Measurements from ENCODE around the gene ZNF823. TPM values are rescaled to one million over a fixed set of nuclear protein-coding genes. Genes with fewer than 3 reads are reported as not detected.

ZNF823 gene
- total RNA-seq (1 to 10 TPM; 2.3 to 6.4 (median 4.8) TPM), total RNA-seq (1.1 to 14.5 (median 5.3) reads per million in 29 experiments)
- 5.1 TPM for total RNA-seq (2013)

- ATAC-seq (replicated peaks in 1 of 4) (peak; percentile 99 to 100 (median 99)), DNase-seq (peak; percentile 91 to 99 (median 95))
- peaks cover 4% of the 10 kb centered on the region for H3K36me3 Mint-ChIP-seq
- H3K9me3 Mint-ChIP-seq: no peaks in the 10 kb centered on the region
- peaks cover 7 to 22% of the 10 kb centered on the region in 2 experiments for H3K4me1 ChIP-seq (ENCODE audit: control insufficient read depth in 1 of 2, extremely low read depth in 1 of 2, insufficient read depth in 2 of 2, low read length in 2 of 2)
- POLR2A ChIA-PET: no interaction called here
- CTCF ChIA-PET: interaction anchor here in 1 of 2 donors (0.6 kb wide), 1 partner anchor 25 kb away, joined by 7 read pairs; no protein-coding TSS in a partner anchor
- under 1% methylated on average over 30 of the region's 35 CpGs for WGBS (ENCODE audit: insufficient coverage)
- peaks cover 26 to 28% (median 27%) of the 10 kb centered on the region in 3 donors for H3K4me1 Mint-ChIP-seq
- H3K9me3 ChIP-seq: no peaks in the 10 kb centered on the region
- peak within 1 kb of the TSS; percentile 82 to 88 for H3K4me3 ChIP-seq (ENCODE audit: control insufficient read depth in 1 of 2, extremely low read depth in 1 of 2, low read length in 1 of 2)
- no peaks in the 10 kb centered on the region for H3K36me3 ChIP-seq (ENCODE audit: control insufficient read depth in 2 of 2, extremely low read depth in 1 of 2, insufficient read depth in 1 of 2, low read length in 1 of 2)
- H3K4me3 Mint-ChIP-seq: peak within 1 kb of the TSS; percentile 97 to 100 (median 99)
- H3K27me3 ChIP-seq (replicated peaks in 1 of 2; ENCODE audit: control insufficient read depth in 2 of 2, extremely low read depth in 1 of 2, insufficient read depth in 2 of 2, low read length in 1 of 2): no peaks in the 10 kb centered on the region
- peak within 1 kb of the TSS; percentile 90 to 92 for H3K27ac Mint-ChIP-seq
- peaks cover 0 to 5% of the 10 kb centered on the region in 2 donors for H3K27me3 Mint-ChIP-seq
- no peak within 1 kb of the TSS for H3K27ac ChIP-seq (ENCODE audit: low read length)
These were observed at the start of gene ZNF823 for GRCh38 chr19:11738746-11739620. TSS of gene ZNF823 (minus strand) at chr19:11738946. CDS start at chr19:11738819, 127 bp downstream.

GRCh38 chr19:11787536-11787935, 48.8 kb upstream of the ZNF823 start:
- ATAC-seq (replicated peaks in 1 of 4) (no peak), DNase-seq (no peak)
- Histone ChIP-seq H3K36me3 (ENCODE audit: control insufficient read depth in 2 of 2, extremely low read depth in 1 of 2, insufficient read depth in 1 of 2, low read length in 1 of 2) (no peaks in the 10 kb centered on the region), H3K27me3 (replicated peaks in 1 of 2; ENCODE audit: control insufficient read depth in 2 of 2, extremely low read depth in 1 of 2, insufficient read depth in 2 of 2, low read length in 1 of 2) (no peaks in the 10 kb centered on the region), H3K27ac (ENCODE audit: low read length) (no peak overlapping the region), H3K4me1 (ENCODE audit: control insufficient read depth in 1 of 2, extremely low read depth in 1 of 2, insufficient read depth in 2 of 2, low read length in 2 of 2) (no peaks in the 10 kb centered on the region), H3K9me3 (peaks cover 8% of the 10 kb centered on the region), H3K4me3 (ENCODE audit: control insufficient read depth in 1 of 2, extremely low read depth in 1 of 2, low read length in 1 of 2) (no peak overlapping the region)
- 50% methylated on average over 1 of the region's 3 CpGs for WGBS (ENCODE audit: insufficient coverage)
- Mint-ChIP-seq H3K27me3 (no peaks in the 10 kb centered on the region), H3K4me1 (no peaks in the 10 kb centered on the region), H3K27ac (no peak overlapping the region), H3K9me3 (peaks cover 19 to 67% (median 37%) of the 10 kb centered on the region in 3 donors), H3K4me3 (no peak overlapping the region), H3K36me3 (peaks cover 21% of the 10 kb centered on the region)
- CTCF ChIA-PET: no interaction called here
- POLR2A ChIA-PET: no interaction called here

- H3K4me1 ChIP-seq (ENCODE audit: control insufficient read depth in 1 of 2, extremely low read depth in 1 of 2, insufficient read depth in 2 of 2, low read length in 2 of 2): no peaks in the 10 kb centered on the region
- no peak overlapping the region for H3K27ac ChIP-seq (ENCODE audit: low read length)
- no peaks in the 10 kb centered on the region for H3K4me1 Mint-ChIP-seq
- DNase-seq (no peak), ATAC-seq (replicated peaks in 1 of 4) (no peak)
- ChIA-PET CTCF (no interaction called here), POLR2A (no interaction called here)
- peaks cover 7 to 20% of the 10 kb centered on the region in 2 donors for H3K36me3 ChIP-seq (ENCODE audit: control insufficient read depth in 2 of 2, extremely low read depth in 1 of 2, insufficient read depth in 1 of 2, low read length in 1 of 2)
- H3K9me3 ChIP-seq: peaks cover 30% of the 10 kb centered on the region
- peaks cover 13 to 61% (median 43%) of the 10 kb centered on the region in 3 donors for H3K9me3 Mint-ChIP-seq
- H3K36me3 Mint-ChIP-seq: peaks cover 45% of the 10 kb centered on the region
- no peak overlapping the region for H3K27ac Mint-ChIP-seq
- H3K4me3 Mint-ChIP-seq: no peak overlapping the region
- whole genome bisulfite sequencing (ENCODE audit: insufficient coverage): no CpG with 5 or more reads among the region's 3 CpGs
- no peaks in the 10 kb centered on the region for H3K27me3 ChIP-seq (replicated peaks in 1 of 2; ENCODE audit: control insufficient read depth in 2 of 2, extremely low read depth in 1 of 2, insufficient read depth in 2 of 2, low read length in 1 of 2)
- H3K4me3 ChIP-seq (ENCODE audit: control insufficient read depth in 1 of 2, extremely low read depth in 1 of 2, low read length in 1 of 2): no peak overlapping the region
- no peaks in the 10 kb centered on the region for H3K27me3 Mint-ChIP-seq
These were observed 45.6 kb upstream of the ZNF823 start for GRCh38 chr19:11784356-11784755.

GRCh38 chr19:11783767-11784166, 45.0 kb upstream of the ZNF823 start:
- no peaks in the 10 kb centered on the region for H3K27me3 ChIP-seq (replicated peaks in 1 of 2; ENCODE audit: control insufficient read depth in 2 of 2, extremely low read depth in 1 of 2, insufficient read depth in 2 of 2, low read length in 1 of 2)
- Mint-ChIP-seq H3K4me3 (no peak overlapping the region), H3K4me1 (no peaks in the 10 kb centered on the region), H3K27ac (no peak overlapping the region), H3K9me3 (peaks cover 13 to 56% (median 43%) of the 10 kb centered on the region in 3 donors), H3K36me3 (peaks cover 51% of the 10 kb centered on the region), H3K27me3 (no peaks in the 10 kb centered on the region)
- no peak overlapping the region for H3K27ac ChIP-seq (ENCODE audit: low read length)
- CTCF ChIA-PET: no interaction called here
- peaks cover 28% of the 10 kb centered on the region for H3K9me3 ChIP-seq
- DNase-seq: no peak
- no CpG with 5 or more reads among the region's 1 CpG for WGBS (ENCODE audit: insufficient coverage)
- no peaks in the 10 kb centered on the region for H3K4me1 ChIP-seq (ENCODE audit: control insufficient read depth in 1 of 2, extremely low read depth in 1 of 2, insufficient read depth in 2 of 2, low read length in 2 of 2)
- POLR2A ChIA-PET: no interaction called here
- ATAC-seq (replicated peaks in 1 of 4): no peak
- no peak overlapping the region for H3K4me3 ChIP-seq (ENCODE audit: control insufficient read depth in 1 of 2, extremely low read depth in 1 of 2, low read length in 1 of 2)
- peaks cover 13 to 26% of the 10 kb centered on the region in 2 donors for H3K36me3 ChIP-seq (ENCODE audit: control insufficient read depth in 2 of 2, extremely low read depth in 1 of 2, insufficient read depth in 1 of 2, low read length in 1 of 2)

GRCh38 chr19:11781295-11782057, 42.7 kb upstream of the ZNF823 start:
- no CpG with 5 or more reads among the region's 5 CpGs for WGBS (ENCODE audit: insufficient coverage)
- Mint-ChIP-seq H3K9me3 (peaks cover 13 to 50% (median 49%) of the 10 kb centered on the region in 3 donors), H3K27ac (no peak overlapping the region), H3K36me3 (peaks cover 74% of the 10 kb centered on the region), H3K4me1 (no peaks in the 10 kb centered on the region), H3K4me3 (no peak overlapping the region), H3K27me3 (no peaks in the 10 kb centered on the region)
- ATAC-seq (replicated peaks in 1 of 4): no peak
- H3K27ac ChIP-seq (ENCODE audit: low read length): no peak overlapping the region
- ChIA-PET CTCF (no interaction called here), POLR2A (no interaction called here)
- no peak overlapping the region for H3K4me3 ChIP-seq (ENCODE audit: control insufficient read depth in 1 of 2, extremely low read depth in 1 of 2, low read length in 1 of 2)
- no peaks in the 10 kb centered on the region for H3K27me3 ChIP-seq (replicated peaks in 1 of 2; ENCODE audit: control insufficient read depth in 2 of 2, extremely low read depth in 1 of 2, insufficient read depth in 2 of 2, low read length in 1 of 2)
- peaks cover 13 to 43% of the 10 kb centered on the region in 2 donors for H3K36me3 ChIP-seq (ENCODE audit: control insufficient read depth in 2 of 2, extremely low read depth in 1 of 2, insufficient read depth in 1 of 2, low read length in 1 of 2)
- H3K4me1 ChIP-seq (ENCODE audit: control insufficient read depth in 1 of 2, extremely low read depth in 1 of 2, insufficient read depth in 2 of 2, low read length in 2 of 2): no peaks in the 10 kb centered on the region
- H3K9me3 ChIP-seq: peaks cover 26% of the 10 kb centered on the region
- no peak for DNase-seq

GRCh38 chr19:11780431-11781020, 41.8 kb upstream of the ZNF823 start:
- no CpG with 5 or more reads among the region's 7 CpGs for WGBS (ENCODE audit: insufficient coverage)
- H3K4me3 ChIP-seq (ENCODE audit: control insufficient read depth in 1 of 2, extremely low read depth in 1 of 2, low read length in 1 of 2): peak overlapping the region in 1 of 2 donors; percentile 12
- Mint-ChIP-seq H3K4me3 (peak overlapping the region in 1 of 3 donors; percentile 9), H3K4me1 (no peaks in the 10 kb centered on the region), H3K9me3 (peaks cover 13 to 54% (median 51%) of the 10 kb centered on the region in 3 donors), H3K27ac (no peak overlapping the region), H3K27me3 (no peaks in the 10 kb centered on the region), H3K36me3 (peaks cover 79% of the 10 kb centered on the region)
- no peaks in the 10 kb centered on the region for H3K4me1 ChIP-seq (ENCODE audit: control insufficient read depth in 1 of 2, extremely low read depth in 1 of 2, insufficient read depth in 2 of 2, low read length in 2 of 2)
- ChIA-PET CTCF (no interaction called here), POLR2A (no interaction called here)
- H3K27me3 ChIP-seq (replicated peaks in 1 of 2; ENCODE audit: control insufficient read depth in 2 of 2, extremely low read depth in 1 of 2, insufficient read depth in 2 of 2, low read length in 1 of 2): no peaks in the 10 kb centered on the region
- ATAC-seq (replicated peaks in 1 of 4) (no peak), DNase-seq (no peak)
- no peak overlapping the region for H3K27ac ChIP-seq (ENCODE audit: low read length)
- peaks cover 13 to 43% of the 10 kb centered on the region in 2 donors for H3K36me3 ChIP-seq (ENCODE audit: control insufficient read depth in 2 of 2, extremely low read depth in 1 of 2, insufficient read depth in 1 of 2, low read length in 1 of 2)
- H3K9me3 ChIP-seq: peaks cover 26% of the 10 kb centered on the region
